Esophagus muscularis mucosa (tissue), 4 donors: Measurements from ENCODE around the gene CXCL5. TPM values are rescaled to one million over a fixed set of nuclear protein-coding genes. Genes with fewer than 3 reads are reported as not detected.
"Not testable (repeated sequence)": the region's sequence is repeated elsewhere in the genome, so short reads cannot be mapped to it uniquely, and the experiment has no call there.

Experiments used
- DNase-seq: peaks from one replicate; pipeline ENCODE4 v3.0.0-alpha.2; 2017; ENCODE audit errors: extremely low spot score
- H3K27ac ChIP-seq, 4 donors: fragments of 200-600 bp; sonication (generic); replicated peaks in 1 of 4; 1 replicate in 3 of 4; 2 replicates in 1 of 4; pipeline ENCODE4 v1.5.1; 2016 to 2019; ENCODE audit warnings: mild to moderate bottlenecking in 1 of 4
- H3K27me3 ChIP-seq, 4 donors: fragments of 200-600 bp; sonication (generic); one replicate each; pipeline versions ENCODE4 v1.5.1 to v1.6.0; 2016 to 2019
- H3K36me3 ChIP-seq, 4 donors: fragments of 200-600 bp; sonication (generic); one replicate each; pipeline ENCODE4 v1.5.1; 2016 to 2019
- H3K4me1 ChIP-seq, 4 donors: fragments of 200-600 bp; sonication (generic); one replicate each; pipeline ENCODE4 v1.5.1; 2016 to 2019
- H3K4me3 ChIP-seq, 4 donors: fragments of 200-600 bp; sonication (generic); 1 replicate in 2 of 4; 2 replicates in 2 of 4; pipeline ENCODE4 v1.5.1; 2016 to 2019; ENCODE audit warnings: mild to moderate bottlenecking in 4 of 4, moderate library complexity in 1 of 4
- H3K9me3 ChIP-seq, 4 donors: fragments of 200-600 bp; sonication (generic); 1 replicate in 3 of 4; 2 replicates in 1 of 4; pipeline ENCODE4 v1.5.1; 2016 to 2019
- CTCF ChIP-seq, 3 experiments: fragments of 200-600 bp in 2 of 3; fragments of 450-650 bp in 1 of 3; sonication (generic) in 2 of 3; IDR thresholded peaks; one replicate each; pipeline ENCODE4 v1.5.1; 2017 to 2019; ENCODE audit warnings: antibody characterized with exemption in 3 of 3, mild to moderate bottlenecking in 2 of 3, moderate library complexity in 1 of 3
- EP300 ChIP-seq: sonication (generic); formaldehyde crosslinking; IDR thresholded peaks from one replicate; pipeline ENCODE4 v1.6.1; 2017; ENCODE audit warnings: antibody characterized with exemption
- POLR2A ChIP-seq: fragments of 450-650 bp; IDR thresholded peaks from one replicate; pipeline ENCODE4 v1.6.1; 2017; ENCODE audit warnings: antibody characterized with exemption, moderate library complexity, mild to moderate bottlenecking, low read depth
- POLR2AphosphoS5 ChIP-seq, 2 donors: sonication (generic); formaldehyde crosslinking; IDR thresholded peaks; one replicate each; pipeline ENCODE4 v1.6.1; 2017; ENCODE audit warnings: antibody characterized with exemption in 2 of 2
- WGBS: methylation state at CpG from one replicate; pipeline ENCODE4 v1.1.5; 2018; 5-methylcytosine and 5-hydroxymethylcytosine counted together
- intact Hi-C: fragments of 100-400 bp; cut with DNase I; formaldehyde crosslinking; loops from one replicate; pipeline ENCODE4 v1.15.1; 2023
- total RNA-seq, 4 donors: library from RNA; depleted of rRNA; stranded (reverse); fragments of >200 nt; gene quantifications; one replicate each; pipeline versions ENCODE4 v1.1.0 to v1.2.1, GENCODE V29; 2016

CXCL5 gene
- total RNA-seq, 4 donors from 2014 or later: 0.17 TPM; not detected in 3

GRCh38 chr4:73970945-73971344, 27.5 kb downstream of the CXCL5 start:
- no peak for DNase-seq
- Histone ChIP-seq H3K4me1 (no peaks in the 10 kb centered on the region), H3K27ac (no peak overlapping the region), H3K4me3 (no peak overlapping the region), H3K27me3 (no peaks in the 10 kb centered on the region), H3K9me3 (peaks cover 0 to 37% (median 22%) of the 10 kb centered on the region in 4 donors), H3K36me3 (no peaks in the 10 kb centered on the region)
- intact Hi-C loops: no loop called here
- TF ChIP-seq POLR2AphosphoS5 (IDR thresholded peaks at IDR 0.05) (no peak), POLR2A (no peak), CTCF (IDR thresholded peaks at IDR 0.05) (no peak), EP300 (no peak)

- no peak for TF ChIP-seq POLR2AphosphoS5 (IDR thresholded peaks at IDR 0.05)
- TF ChIP-seq POLR2A: no peak
- TF ChIP-seq CTCF (IDR thresholded peaks at IDR 0.05): no peak
- no peak for TF ChIP-seq EP300
- Histone ChIP-seq H3K9me3 (peaks cover 0 to 35% (median 15%) of the 10 kb centered on the region in 4 donors), H3K4me1 (no peaks in the 10 kb centered on the region), H3K4me3 (no peak overlapping the region), H3K27me3 (peaks cover 0 to 6% (median 0%) of the 10 kb centered on the region in 4 donors), H3K36me3 (no peaks in the 10 kb centered on the region), H3K27ac (no peak overlapping the region)
- intact Hi-C loops: no loop called here
- 87% methylated on average over 1 of the region's 1 CpG for WGBS
- no peak for DNase-seq
Observed at GRCh38 chr4:73970011-73970410, 28.5 kb downstream of the CXCL5 start.

- Histone ChIP-seq H3K9me3 (peaks cover 0 to 27% (median 7%) of the 10 kb centered on the region in 4 donors), H3K27me3 (peaks cover 0 to 7% (median 0%) of the 10 kb centered on the region in 4 donors), H3K27ac (no peak overlapping the region), H3K36me3 (no peaks in the 10 kb centered on the region), H3K4me1 (no peaks in the 10 kb centered on the region), H3K4me3 (no peak overlapping the region)
- TF ChIP-seq CTCF (IDR thresholded peaks at IDR 0.05) (no peak), POLR2AphosphoS5 (IDR thresholded peaks at IDR 0.05) (no peak), EP300 (no peak), POLR2A (no peak)
- intact Hi-C loops: no loop called here
- DNase-seq: no peak
Observed at GRCh38 chr4:73967866-73968265, 30.6 kb downstream of the CXCL5 start.

- Histone ChIP-seq H3K27me3 (peaks cover 0 to 7% (median 0%) of the 10 kb centered on the region in 4 donors), H3K36me3 (no peaks in the 10 kb centered on the region), H3K4me3 (no peak overlapping the region), H3K9me3 (peaks cover 0 to 8% (median 6%) of the 10 kb centered on the region in 4 donors), H3K4me1 (no peaks in the 10 kb centered on the region), H3K27ac (no peak overlapping the region)
- intact Hi-C loops: no loop called here
- 72% methylated on average over 7 of the region's 7 CpGs for WGBS
- TF ChIP-seq POLR2A: no peak
- no peak for TF ChIP-seq CTCF (IDR thresholded peaks at IDR 0.05)
- no peak for TF ChIP-seq POLR2AphosphoS5 (IDR thresholded peaks at IDR 0.05)
- TF ChIP-seq EP300: no peak
- DNase-seq: no peak
Observed at GRCh38 chr4:73964862-73965611, 33.4 kb downstream of the CXCL5 start.

GRCh38 chr4:73962724-73963123, 35.8 kb downstream of the CXCL5 start:
- TF ChIP-seq POLR2A: no peak
- TF ChIP-seq CTCF (IDR thresholded peaks at IDR 0.05): no peak
- TF ChIP-seq EP300: no peak
- intact Hi-C loops: no loop called here

GRCh38 chr4:73959041-73959440, 39.4 kb downstream of the CXCL5 start:
- intact Hi-C loops: not testable (repeated sequence)

More at GRCh38 chr4:73962724-73963123, 35.8 kb downstream of the CXCL5 start:
- H3K27ac ChIP-seq: no peak overlapping the region
- H3K27me3 ChIP-seq: peaks cover 0 to 7% (median 0%) of the 10 kb centered on the region in 4 donors
- H3K4me3 ChIP-seq: no peak overlapping the region
- H3K9me3 ChIP-seq: peaks cover 0 to 14% (median 7%) of the 10 kb centered on the region in 4 donors
- no peak for DNase-seq
- no peaks in the 10 kb centered on the region for H3K4me1 ChIP-seq
- 60% methylated on average over 2 of the region's 2 CpGs for WGBS
- no peaks in the 10 kb centered on the region for H3K36me3 ChIP-seq

More at GRCh38 chr4:73959041-73959440, 39.4 kb downstream of the CXCL5 start:
- not testable (repeated sequence) for H3K27me3 ChIP-seq, H3K36me3 ChIP-seq, DNase-seq, H3K4me3 ChIP-seq, H3K4me1 ChIP-seq, H3K27ac ChIP-seq
- H3K9me3 ChIP-seq: peaks cover 0 to 14% (median 7%) of the 10 kb centered on the region in 4 donors
- 93% methylated on average over 1 of the region's 1 CpG for WGBS
